Upper lobe of left lung (tissue), 4 donors: ENCODE results near the gene LRRTM2.

Source experiments
- CTCF ChIP-seq, 6 experiments: fragments of 450-650 bp in 4 of 6; fragments of 200-600 bp in 2 of 6; sonication (generic) in 2 of 6; IDR thresholded peaks; one replicate each; pipeline ENCODE4 v1.5.1; 2016 to 2019; ENCODE audit warnings: antibody characterized with exemption in 6 of 6
- POLR2A ChIP-seq, 4 donors: fragments of 450-650 bp; IDR thresholded peaks; one replicate each; pipeline ENCODE4 v1.5.1; 2016 to 2017; ENCODE audit warnings: antibody characterized with exemption in 4 of 4, mild to moderate bottlenecking in 2 of 4

- TF ChIP-seq POLR2A (IDR thresholded peaks at IDR 0.05) (no peak), CTCF (IDR thresholded peaks at IDR 0.05) (no peak)
Observed at GRCh38 chr5:138884554-138884953, 9.4 kb upstream of the LRRTM2 start.
